NB4 (cell line): ENCODE data around the gene SCO2.

ENCODE experiments used
- DNase-seq: peaks from one replicate; pipeline ENCODE4 v3.0.0; 2010; ENCODE audit warnings: low read depth
- H3K4me3 ChIP-seq: one replicate; pipeline ENCODE4 v1.5.1; 2011; ENCODE audit warnings: mild to moderate bottlenecking, low read depth, low read length, moderate library complexity
- MYC ChIP-seq: IDR thresholded peaks from 2 replicates; pipeline ENCODE4 v1.6.1; 2011; ENCODE audit warnings: low read depth, low read length
- POLR2A ChIP-seq: IDR thresholded peaks from 2 replicates; pipeline ENCODE4 v1.6.1; 2011; ENCODE audit warnings: mild to moderate bottlenecking; ENCODE audit not compliant: insufficient read length; ENCODE audit errors: extremely low read depth
- TF ChIP-seq, protein P1 (sequence below): IDR thresholded peaks from one replicate; pipeline ENCODE4 v1.5.1; 2012; ENCODE audit warnings: low read depth, low read length
- TF ChIP-seq, protein P2 (sequence below): IDR thresholded peaks from 2 replicates; pipeline ENCODE4 v1.6.1; 2011; ENCODE audit warnings: low read depth, low read length

The SCO2 gene

DNA sequence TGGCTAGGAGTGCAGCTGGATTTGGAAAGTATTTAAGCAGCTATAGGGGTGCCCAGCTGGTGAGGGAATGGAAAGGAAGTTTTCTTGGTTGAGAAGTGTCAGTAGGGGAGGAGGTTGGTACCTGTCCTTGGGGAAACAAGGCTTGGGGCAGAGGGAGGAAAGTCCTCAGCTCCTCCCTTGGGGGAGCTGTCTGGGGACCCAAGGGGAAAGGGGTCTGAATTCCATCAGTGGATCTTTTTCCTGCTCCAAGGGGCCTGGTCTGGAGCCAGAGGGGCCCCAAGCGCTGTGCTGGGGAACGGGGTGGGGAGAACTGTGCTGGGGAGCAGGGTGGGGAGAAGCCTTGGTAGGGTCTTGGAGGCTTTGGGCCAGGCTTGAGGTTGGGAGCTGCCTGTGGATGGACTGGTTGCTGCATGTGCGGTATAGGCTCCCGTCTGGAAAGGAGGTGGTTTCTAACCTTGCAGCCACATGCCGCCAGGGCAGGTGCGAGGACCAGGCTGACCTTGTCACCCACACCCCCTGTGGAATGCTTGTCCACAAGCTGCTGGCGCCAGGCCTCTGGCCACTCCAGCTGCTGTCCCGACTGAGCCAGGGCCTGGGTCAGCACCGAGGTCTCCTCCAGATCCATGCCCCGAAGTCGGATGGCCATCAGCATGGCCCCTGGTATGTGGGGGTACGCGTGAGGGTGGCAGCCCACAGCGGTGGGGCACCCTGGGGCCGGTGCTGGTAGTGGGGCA is 3.5 kb upstream of the SCO2 start:
- peak; percentile 47 for DNase-seq
- H3K4me3 ChIP-seq, result no peak overlapping the region
- no peak for TF ChIP-seq POLR2A
- TF ChIP-seq, protein P1, sequence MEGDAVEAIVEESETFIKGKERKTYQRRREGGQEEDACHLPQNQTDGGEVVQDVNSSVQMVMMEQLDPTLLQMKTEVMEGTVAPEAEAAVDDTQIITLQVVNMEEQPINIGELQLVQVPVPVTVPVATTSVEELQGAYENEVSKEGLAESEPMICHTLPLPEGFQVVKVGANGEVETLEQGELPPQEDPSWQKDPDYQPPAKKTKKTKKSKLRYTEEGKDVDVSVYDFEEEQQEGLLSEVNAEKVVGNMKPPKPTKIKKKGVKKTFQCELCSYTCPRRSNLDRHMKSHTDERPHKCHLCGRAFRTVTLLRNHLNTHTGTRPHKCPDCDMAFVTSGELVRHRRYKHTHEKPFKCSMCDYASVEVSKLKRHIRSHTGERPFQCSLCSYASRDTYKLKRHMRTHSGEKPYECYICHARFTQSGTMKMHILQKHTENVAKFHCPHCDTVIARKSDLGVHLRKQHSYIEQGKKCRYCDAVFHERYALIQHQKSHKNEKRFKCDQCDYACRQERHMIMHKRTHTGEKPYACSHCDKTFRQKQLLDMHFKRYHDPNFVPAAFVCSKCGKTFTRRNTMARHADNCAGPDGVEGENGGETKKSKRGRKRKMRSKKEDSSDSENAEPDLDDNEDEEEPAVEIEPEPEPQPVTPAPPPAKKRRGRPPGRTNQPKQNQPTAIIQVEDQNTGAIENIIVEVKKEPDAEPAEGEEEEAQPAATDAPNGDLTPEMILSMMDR, result no peak
- no peak for TF ChIP-seq MYC
- TF ChIP-seq, protein P2, sequence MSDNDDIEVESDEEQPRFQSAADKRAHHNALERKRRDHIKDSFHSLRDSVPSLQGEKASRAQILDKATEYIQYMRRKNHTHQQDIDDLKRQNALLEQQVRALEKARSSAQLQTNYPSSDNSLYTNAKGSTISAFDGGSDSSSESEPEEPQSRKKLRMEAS, result no peak

DNA sequence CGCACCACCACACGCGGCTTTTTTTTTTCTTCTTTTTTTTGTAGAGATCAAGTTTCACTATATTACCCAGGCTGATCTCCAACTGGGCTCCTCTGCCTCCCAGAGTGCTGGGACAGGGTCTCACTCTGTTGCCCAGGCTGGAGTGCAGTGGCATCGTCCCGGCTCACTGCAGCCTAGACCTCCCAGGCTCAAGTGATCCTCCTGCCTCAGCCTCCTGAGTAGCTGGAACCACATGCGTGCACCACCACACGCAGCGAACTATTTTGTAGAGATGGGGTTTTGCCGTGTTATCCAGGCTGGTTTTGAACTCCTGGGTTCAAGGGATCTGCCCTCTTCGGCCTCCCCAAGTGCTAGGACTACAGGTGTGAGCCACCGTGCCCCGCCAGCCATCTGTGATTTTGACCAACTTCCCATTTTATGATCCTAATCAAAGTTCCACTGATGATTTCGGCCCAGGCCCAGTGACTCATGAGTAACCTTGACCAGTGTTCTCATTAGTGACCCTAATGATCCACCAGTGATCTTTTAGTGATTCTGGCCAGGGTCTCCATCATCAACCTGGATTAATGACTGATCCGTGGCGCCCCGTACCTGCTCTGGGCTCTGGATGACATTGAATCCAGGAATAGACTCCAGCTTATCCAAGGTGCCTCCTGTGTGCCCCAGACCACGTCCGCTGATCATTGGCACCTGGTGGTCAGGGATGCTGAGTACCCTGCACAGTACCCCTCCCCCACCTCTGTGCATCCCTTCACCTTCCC is 2.7 kb upstream of the SCO2 start:
- H3K4me3 ChIP-seq, result no peak overlapping the region
- DNase-seq, result no peak
- TF ChIP-seq POLR2A (no peak), MYC (no peak)
- TF ChIP-seq, protein P1, result no peak
- TF ChIP-seq, protein P2, result no peak

DNA sequence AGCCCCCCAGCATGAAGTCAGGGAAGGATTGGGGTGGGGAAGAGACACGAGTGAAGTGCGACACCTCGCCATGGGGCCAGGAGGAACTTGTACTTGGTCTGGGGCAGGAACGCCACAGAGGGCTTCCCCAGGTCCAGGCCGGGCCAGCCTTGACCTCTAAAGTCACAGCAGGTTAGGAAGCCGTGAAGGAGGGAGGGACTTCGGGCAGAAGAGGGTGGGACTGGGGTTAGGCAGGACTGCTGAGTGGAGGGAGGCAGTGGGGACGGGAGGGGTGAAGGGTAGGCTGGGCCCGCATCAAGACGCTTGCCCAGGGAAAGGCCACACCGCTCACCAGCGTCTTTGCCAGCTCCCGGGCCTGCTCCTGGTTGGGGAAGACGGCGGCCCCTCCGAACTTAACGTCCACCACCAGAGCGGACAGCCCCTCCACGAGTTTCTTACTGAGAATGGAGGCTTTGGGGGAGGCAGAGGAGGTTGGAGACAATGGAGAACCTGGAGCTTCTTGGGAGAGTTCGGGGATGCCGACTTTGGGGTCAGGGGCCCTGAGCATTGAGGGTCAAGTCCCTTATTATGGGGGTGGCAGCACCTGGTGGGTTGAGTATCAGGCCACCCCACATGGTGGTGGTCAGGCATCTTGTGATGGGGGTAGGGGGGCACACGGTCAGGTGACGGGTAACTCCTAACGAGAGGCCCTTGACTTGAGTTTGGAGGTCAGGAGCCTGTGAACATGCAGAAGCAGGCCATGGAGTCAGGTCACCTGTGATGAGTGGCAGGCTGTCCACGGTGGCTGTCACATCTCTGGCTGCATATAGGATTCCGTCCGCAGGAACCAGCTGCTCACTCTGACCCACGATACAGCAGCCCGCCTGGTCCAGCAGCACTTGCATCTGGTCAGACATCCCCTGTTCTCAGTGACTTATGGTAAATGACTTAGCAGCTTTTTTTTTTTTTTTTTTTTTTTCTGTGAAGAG is 1.7 kb upstream of the SCO2 start:
- TF ChIP-seq MYC (no peak), POLR2A (peak; percentile 38)
- H3K4me3 ChIP-seq, result peak overlapping the region; percentile 74
- DNase-seq, result peak; percentile 90

DNA sequence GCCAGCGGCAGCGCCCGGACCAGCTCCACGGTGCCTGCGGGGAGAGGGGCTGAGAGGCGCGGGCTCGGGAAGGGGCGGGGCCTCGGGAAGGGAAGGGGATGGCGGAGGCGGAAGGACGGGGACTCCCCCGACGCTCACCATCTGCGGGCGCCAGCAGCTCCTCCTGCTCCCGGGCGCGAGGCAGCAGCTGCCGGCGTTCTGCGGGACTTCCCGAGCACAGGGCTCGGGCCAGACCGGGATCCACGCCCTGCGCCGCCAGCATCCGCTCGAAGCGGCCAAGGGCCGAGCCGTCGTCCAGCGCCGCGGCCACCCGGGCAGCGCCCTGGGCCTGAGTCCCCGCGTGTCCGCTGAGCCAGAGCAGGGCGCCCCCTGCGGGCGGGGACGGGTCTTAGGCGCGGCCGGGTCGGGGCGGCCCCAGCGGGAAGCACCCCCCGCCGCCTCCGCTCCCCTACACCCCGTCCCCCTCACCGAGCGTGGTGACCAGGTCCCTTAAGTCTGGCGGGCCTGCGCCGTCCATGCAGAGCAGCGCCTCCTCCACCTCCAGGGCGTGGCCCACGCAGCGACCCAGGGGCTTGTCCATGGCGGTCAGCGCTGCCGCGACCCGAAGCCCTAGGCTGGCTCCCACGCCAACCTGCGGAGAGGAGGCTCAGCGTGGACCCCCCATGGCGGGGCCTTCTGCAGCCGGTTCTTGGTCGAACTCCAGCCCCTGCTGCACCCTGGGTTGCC is 873 bp upstream of the SCO2 start:
- peak overlapping the region; percentile 74 for H3K4me3 ChIP-seq
- peak; percentile 89 for DNase-seq
- TF ChIP-seq POLR2A (no peak), MYC (no peak)
- TF ChIP-seq, protein P2, result peak; percentile 22; the same call in 1 of the 2 replicates
- TF ChIP-seq, protein P1, result peak; percentile 19

DNA sequence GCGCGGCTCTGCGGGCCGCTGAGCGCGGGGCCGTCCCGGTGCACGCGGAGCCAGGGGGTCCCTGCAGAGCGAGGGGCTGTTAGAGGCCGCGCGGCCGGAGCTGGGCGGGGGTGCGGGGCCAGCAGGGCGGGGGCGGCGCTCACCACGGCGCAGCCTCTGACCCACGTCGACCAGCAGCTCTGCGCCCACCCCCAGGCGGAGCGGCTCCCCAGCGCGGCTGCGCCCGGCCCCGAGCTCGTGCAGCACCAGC is 385 bp upstream of the SCO2 start:
- DNase-seq, result no peak
- TF ChIP-seq, protein P1, result no peak
- TF ChIP-seq, protein P2, result no peak
- TF ChIP-seq MYC (no peak), POLR2A (no peak)
- peak overlapping the region; percentile 74 for H3K4me3 ChIP-seq
